22Rv1 (cell line): ENCODE results near the gene BCL11B.

Experiments used
- H3K27ac ChIP-seq: fragments of 450-650 bp; 2 replicates; pipeline ENCODE4 v1.5.1; 2017
- ZFX ChIP-seq: fragments of 450-650 bp; IDR thresholded peaks from 2 replicates; pipeline ENCODE4 v1.6.1; 2017; ENCODE audit warnings: antibody characterized with exemption, borderline replicate concordance
- TF ChIP-seq, protein P1 (sequence below): fragments of 450-650 bp; IDR thresholded peaks from 2 replicates; pipeline ENCODE4 v1.5.1; 2017; ENCODE audit warnings: mild to moderate bottlenecking

Gene BCL11B

DNA sequence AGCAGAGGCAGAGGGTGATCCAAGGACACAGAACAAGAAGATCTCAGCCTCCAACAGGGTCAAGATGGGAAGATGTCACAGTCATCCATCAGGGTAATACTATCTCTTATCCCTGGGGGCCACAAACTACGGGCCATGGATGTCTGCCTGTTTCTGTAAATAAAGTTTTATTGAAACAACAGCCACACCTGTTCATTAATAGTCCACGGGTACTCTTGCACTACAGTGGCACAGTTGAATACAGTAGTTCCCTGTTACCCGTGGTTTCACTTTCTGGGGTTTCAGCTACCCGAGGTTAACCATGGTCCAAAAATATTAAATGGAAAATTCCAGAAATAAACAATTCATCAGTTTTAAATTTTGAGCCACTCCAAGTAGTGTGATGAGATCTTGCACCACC is 65.9 kb downstream of the BCL11B start:
- no peak overlapping the region for H3K27ac ChIP-seq
- TF ChIP-seq, protein P1, sequence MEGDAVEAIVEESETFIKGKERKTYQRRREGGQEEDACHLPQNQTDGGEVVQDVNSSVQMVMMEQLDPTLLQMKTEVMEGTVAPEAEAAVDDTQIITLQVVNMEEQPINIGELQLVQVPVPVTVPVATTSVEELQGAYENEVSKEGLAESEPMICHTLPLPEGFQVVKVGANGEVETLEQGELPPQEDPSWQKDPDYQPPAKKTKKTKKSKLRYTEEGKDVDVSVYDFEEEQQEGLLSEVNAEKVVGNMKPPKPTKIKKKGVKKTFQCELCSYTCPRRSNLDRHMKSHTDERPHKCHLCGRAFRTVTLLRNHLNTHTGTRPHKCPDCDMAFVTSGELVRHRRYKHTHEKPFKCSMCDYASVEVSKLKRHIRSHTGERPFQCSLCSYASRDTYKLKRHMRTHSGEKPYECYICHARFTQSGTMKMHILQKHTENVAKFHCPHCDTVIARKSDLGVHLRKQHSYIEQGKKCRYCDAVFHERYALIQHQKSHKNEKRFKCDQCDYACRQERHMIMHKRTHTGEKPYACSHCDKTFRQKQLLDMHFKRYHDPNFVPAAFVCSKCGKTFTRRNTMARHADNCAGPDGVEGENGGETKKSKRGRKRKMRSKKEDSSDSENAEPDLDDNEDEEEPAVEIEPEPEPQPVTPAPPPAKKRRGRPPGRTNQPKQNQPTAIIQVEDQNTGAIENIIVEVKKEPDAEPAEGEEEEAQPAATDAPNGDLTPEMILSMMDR: no peak
- TF ChIP-seq ZFX: no peak

DNA sequence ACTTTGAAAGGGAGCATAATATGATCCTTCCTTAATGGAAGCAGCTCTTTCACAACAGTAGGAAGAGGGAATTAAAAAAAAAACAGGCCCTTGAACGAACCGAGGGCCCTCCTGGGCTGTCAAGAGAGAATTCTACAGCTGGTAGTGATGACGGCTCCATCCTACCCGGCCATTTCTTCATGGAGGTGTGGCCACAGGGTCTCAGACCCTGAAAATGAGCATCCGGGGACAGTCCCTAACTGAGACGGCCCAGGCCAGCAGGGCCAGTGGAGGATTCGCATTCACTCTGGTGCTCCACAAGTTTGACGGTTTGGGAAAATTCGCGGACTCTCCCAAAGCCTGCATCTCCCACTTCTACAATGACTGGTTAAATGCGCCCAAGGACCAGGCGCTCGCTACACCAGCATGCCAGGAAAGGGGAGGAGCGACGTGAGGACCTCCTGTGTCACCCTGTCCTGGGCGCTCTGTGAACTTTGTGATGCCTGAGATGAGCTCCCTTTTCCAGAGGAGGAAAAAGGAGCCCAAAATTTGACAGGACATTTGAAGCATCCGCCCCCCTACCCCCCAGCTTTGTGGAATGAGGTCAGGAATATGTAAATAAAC is 66.8 kb downstream of the BCL11B start:
- H3K27ac ChIP-seq: no peak overlapping the region
- no peak for TF ChIP-seq ZFX
- TF ChIP-seq, protein P1: no peak

DNA sequence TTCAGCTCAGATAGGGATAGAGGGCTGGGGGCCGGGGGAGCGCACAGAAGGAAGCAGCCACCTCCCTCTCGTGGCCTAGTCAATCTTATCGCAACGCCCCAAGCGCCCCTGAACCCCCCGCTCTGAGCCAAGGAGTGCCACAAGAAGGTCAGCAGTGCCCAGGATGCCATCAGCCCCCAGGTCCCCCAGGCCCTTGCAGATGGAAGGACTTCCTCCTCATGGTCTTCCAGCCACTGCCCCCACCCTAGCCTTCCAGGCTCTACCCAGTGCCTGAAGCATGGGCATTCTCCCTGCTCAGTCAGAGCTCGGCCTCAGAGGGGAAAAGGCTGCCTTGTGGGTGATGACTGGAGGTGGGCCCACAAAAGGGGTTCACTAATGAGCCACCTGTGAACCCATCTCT is 68.2 kb downstream of the BCL11B start:
- TF ChIP-seq ZFX: no peak
- TF ChIP-seq, protein P1: no peak

DNA sequence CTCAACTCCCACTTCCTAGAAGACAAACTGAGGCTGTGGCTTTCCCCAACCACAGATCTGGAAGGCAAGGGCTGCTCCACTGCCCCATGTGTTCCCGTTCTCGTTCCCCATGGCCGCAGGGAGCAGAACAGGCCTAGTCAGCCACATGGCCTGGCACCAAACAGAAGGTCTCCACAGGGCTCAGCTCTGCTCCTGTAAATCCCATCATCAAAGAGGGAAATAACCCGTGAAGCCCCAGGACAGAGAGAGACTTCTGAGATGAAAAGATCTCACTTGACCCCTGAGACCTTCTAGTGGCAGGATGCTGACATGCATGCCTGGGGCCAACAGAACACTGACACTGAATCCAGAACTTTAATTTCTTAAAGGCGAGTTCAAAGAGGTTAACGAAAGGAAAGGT is 68.9 kb downstream of the BCL11B start:
- H3K27ac ChIP-seq: no peak overlapping the region
- TF ChIP-seq ZFX: no peak
- TF ChIP-seq, protein P1: no peak

More for the DNA sequence above, 68.2 kb downstream of the BCL11B start:
- H3K27ac ChIP-seq: no peak overlapping the region

DNA sequence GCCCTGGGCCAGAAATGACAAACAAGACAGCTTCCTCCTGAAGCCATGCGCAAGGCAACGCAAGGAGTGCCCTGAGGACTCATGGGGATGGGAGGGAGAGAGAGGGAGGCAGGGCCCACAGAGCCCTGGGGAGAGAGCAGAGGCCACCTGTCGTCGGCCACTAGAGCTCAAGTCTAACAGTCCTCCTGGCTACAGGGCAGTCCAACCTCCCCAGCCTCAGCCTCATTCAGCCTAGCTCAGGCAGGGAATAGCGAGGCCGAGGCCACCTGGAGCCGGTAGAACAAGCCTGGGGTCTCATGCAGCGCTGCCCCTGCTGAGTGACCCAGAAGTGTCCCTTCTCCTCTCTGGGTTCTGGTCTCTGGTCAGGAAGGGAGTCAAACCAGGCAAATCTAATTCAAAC is 69.5 kb downstream of the BCL11B start:
- H3K27ac ChIP-seq: no peak overlapping the region
- TF ChIP-seq, protein P1: no peak
- no peak for TF ChIP-seq ZFX

DNA sequence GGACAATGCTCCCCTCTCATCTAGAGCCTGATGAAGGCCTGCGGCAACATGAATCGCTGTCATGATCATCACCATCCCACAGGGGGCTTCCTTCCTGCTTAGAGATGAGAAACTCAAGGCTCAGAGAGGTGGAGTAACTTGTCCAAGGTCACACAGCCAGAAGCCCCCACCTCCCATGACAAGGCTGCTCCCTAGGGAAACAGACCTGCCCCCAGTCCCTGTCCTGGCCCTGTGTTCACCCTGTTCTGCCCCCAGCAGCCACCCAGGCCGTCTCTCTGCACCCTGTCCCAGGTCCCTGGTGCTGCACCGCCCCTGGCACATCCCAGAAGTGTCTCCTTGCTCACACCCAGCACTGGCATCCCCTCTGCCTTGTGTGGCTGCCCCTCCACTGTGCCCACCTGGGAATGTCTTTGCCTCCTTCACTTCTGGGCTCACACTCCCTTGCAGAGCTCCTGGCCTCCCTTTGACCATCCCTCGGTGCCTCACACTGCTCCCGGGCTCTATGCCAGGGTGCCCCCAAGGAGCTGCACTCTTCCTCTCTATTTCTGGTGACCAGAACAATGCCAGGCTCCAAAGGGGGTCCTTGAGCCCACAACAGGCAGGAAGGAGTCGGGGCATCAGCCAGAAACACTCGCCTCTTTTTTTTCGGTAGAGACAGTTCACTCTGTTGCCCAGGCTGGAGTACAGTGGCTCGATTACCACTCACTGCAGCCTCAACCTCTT is 70.5 kb downstream of the BCL11B start:
- TF ChIP-seq, protein P1: no peak
- no peak for TF ChIP-seq ZFX
- no peak overlapping the region for H3K27ac ChIP-seq

DNA sequence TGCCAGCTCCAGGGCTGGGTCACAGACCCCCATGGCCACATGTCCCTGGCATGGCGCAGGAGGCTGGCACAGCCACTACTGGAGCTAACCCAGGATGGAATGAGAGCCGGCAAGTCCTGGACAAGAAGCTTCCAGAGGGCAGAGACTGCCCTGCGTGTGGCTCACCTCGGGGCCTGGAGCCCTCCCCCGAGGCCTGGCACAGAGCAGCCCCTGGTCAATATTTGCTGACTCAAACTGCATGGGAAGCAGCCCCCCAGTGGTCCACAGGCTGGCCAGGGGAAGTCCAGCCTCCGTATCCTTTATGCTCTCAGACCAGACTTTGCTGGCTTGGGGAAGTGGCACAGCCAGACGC is 71.4 kb downstream of the BCL11B start:
- H3K27ac ChIP-seq: no peak overlapping the region
- no peak for TF ChIP-seq ZFX
- TF ChIP-seq, protein P1: no peak
